GM15510 (cell line): Measurements from ENCODE around the gene BCAN.

Experiments used
- POLR2A ChIP-seq: IDR thresholded peaks from 3 replicates; pipeline ENCODE4 v1.6.1; 2011; ENCODE audit warnings: borderline replicate concordance; ENCODE audit not compliant: insufficient read length; ENCODE audit errors: extremely low read depth

The BCAN gene

GRCh38 chr1:156641761-156642264 is at the start of gene BCAN:
Gene BCAN, plus strand, starts transcription at chr1:156642117. Its CDS starts 3,938 bp downstream, at chr1:156646055.
- TF ChIP-seq POLR2A: no peak

GRCh38 chr1:156592158-156592909 is 49.6 kb upstream of the BCAN start:
- no peak for TF ChIP-seq POLR2A

- TF ChIP-seq POLR2A: no peak
These were observed 48.8 kb upstream of the BCAN start for GRCh38 chr1:156592910-156593660.

GRCh38 chr1:156593661-156593989 is 48.3 kb upstream of the BCAN start:
- TF ChIP-seq POLR2A: no peak

GRCh38 chr1:156594190-156594589 is 47.7 kb upstream of the BCAN start:
- no peak for TF ChIP-seq POLR2A

- no peak for TF ChIP-seq POLR2A
These were observed 46.9 kb upstream of the BCAN start for GRCh38 chr1:156595016-156595415.

- no peak for TF ChIP-seq POLR2A
These were observed 45.5 kb upstream of the BCAN start for GRCh38 chr1:156596426-156596825.

- TF ChIP-seq POLR2A: no peak
These were observed 43.8 kb upstream of the BCAN start for GRCh38 chr1:156598125-156598524.

- no peak for TF ChIP-seq POLR2A
These were observed 43.0 kb upstream of the BCAN start for GRCh38 chr1:156598731-156599432.

- TF ChIP-seq POLR2A: no peak
These were observed 42.1 kb upstream of the BCAN start for GRCh38 chr1:156599811-156600210.

GRCh38 chr1:156600733-156601121 is 41.2 kb upstream of the BCAN start:
- no peak for TF ChIP-seq POLR2A

- peak; percentile 82 for TF ChIP-seq POLR2A
These were observed 40.6 kb upstream of the BCAN start, which contains the start of gene GPATCH4 for GRCh38 chr1:156601122-156601830. Gene GPATCH4, minus strand, starts transcription at chr1:156601479.

- TF ChIP-seq POLR2A: no peak
These were observed 40.0 kb upstream of the BCAN start for GRCh38 chr1:156601892-156602291.

GRCh38 chr1:156602557-156602993 is 39.3 kb upstream of the BCAN start:
- TF ChIP-seq POLR2A: no peak
